NAMALWA (cell line): ENCODE results near the gene BRIX1.
"Not testable (repeated sequence)": the region's sequence is repeated elsewhere in the genome, so short reads cannot be mapped to it uniquely, and the experiment has no call there.

Experiments
- DNase-seq: peaks from one replicate; pipeline ENCODE4 v3.0.0-alpha.2; 2015; ENCODE audit warnings: low spot score

Gene BRIX1

DNA sequence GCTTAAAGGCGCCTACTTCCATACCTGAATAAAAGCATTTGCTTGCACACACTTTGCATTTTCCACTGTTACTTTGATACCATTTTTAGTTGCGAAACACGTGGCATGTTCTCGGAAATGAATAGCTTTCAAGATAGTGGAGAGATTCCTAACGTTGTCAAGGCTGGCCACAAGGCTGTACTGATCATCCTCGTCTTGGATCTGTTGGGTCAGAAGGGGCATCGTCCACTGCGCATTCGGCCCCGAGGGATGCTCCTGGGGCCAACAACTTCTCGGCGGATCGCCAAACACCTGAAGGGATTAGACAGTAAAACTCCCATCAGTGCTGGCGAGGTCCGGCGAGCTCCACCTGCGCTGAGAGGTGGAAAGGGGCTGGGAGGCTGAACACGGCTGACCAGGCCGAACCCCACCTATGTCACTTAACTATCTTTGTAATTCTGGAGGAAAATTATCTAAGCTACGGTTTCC, 806 bp upstream of the BRIX1 start:
- DNase-seq: peak; percentile 59

DNA sequence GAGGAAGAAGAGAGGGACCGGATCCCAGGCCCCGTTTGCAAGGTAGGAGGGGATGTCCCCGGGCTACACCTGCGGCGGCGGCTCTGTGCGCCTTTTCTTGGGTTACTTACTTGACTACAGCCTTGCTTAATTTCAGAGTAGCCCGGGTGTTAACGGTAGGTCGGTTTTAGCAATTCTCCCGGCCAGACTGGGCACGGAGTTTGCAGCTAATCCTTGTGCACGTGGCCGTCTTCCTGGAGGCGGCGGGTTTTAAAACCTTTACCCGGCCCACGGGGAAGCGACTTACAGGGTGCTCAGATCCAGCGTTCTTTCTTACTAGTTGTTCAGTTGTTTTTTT, 313 bp downstream of the BRIX1 start:
- DNase-seq: no peak

DNA sequence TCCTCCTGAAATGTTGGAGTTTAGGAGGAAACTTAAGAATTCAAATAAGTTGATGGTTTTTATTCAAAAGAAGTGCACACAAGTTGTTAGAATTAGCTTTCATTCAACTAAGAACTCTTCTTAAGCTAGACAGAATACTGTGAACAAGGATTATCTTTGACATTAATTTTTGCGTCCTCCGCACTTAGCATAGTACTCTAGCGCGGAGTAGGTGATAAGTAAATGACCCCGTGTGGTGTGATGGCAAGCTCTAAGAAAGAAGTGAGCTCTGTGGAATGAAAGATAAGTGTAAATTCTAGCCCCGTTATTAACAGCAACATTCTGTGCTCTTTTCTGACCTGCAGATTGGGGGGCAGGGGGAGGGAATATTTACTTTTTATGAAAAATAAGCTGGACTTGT, 1.0 kb downstream of the BRIX1 start:
- peak; percentile 30 for DNase-seq

DNA sequence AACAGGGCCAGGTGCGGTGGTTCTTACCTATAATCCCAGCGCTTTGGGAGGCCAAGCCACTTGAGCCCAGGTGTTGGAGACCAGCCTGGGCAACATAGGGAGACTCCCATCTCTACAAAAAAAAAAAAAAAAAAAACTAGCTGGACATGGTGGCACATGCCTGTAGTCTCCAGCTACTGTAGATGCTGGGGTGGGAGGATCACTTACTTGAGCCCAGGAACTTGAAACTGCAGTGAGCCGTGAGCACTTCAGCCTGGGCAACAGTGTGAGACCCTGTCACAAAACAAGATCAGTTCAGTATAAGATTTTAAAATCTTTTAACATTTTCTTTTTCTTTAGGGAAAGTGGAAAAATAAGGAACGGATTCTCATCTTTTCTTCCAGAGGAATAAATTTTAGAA, 2.5 kb downstream of the BRIX1 start:
- DNase-seq: no peak

DNA sequence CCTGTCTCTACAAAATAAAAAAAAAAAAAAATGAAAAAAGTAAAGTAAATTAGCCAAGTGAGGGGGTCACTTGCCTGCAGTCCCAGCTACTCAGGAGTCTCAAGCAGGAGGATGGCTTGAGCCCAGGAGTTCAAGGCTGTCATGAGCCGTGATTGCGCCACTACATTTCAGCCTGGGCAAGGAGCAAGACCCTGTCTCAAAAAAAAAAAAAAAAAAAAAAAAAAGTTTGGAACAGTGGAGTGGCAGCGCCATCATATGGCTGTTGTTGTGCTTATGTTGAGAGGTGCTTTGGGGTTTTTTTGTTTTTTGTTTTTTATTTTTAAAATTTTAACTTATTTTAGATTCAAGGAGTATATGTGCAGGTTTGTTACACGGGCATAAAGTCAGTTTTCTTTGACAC, 3.6 kb downstream of the BRIX1 start:
- DNase-seq: peak; percentile 31

DNA sequence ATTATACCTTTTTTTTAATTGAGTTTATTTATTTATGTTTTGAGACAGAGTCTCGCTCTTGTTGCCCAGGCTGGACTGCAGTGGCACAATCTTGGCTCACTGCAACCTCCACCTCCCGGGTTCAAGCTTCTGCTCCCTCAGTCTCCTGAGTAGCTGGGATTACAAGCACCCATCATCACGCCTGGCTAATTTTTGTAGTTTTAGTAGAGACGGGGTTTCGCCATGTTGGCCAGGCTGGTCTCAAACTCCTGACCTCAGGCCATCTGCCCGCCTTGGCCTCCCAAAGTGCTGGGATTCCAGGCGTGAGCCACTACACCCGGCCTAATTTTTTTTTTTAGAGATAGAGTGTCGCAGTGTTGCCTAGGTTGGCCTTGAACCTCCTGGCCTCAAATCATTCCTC, 7.7 kb downstream of the BRIX1 start:
- not testable (repeated sequence) for DNase-seq

DNA sequence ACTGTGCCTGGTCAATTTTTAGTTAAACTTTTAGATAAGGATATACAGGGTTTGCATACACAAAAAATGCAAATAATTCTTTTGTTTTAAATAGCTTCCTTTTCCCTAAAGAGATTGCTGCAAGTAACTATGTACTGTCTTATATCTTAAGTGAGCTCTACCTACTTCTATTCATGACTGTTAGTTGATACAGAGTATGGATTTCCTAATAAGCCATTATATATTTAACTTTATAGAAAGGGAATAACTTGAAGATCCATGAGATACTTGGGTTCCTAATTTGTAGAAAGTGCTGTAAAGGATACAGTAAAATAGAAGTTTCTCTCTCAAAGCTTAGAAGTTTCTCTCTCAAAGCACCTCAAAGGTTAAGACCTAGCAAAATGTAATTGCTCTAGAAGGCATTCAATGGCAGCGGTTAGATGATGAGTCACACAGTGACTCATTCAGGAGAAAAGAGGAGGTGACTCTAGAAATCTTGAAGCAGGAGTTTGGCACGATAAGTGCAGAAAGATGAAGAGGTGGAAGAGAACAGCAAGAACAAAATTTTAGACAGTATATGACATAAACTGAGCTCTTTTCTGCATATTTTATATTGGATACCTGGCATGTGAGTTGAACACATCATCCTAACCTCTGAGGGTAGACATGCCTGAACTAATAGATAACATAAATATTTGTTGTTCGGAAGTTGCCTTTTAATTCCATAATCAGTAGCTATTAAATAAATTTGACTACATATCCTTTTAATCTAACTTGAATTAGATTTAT, 8.4 kb downstream of the BRIX1 start:
- DNase-seq: no peak

DNA sequence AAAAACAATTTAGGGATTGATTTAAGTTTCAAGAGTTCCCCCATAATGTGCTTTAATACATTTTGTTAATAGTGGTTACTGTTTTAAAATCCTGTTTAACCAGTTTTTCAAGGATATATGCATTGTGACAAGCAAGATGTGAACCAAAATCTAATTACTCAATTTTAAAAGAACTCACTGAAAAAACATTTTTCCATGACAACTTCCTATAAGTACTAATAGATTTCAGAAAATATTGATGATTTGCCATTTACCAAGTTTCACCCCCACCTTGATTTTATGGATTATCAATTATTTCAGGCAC, 8.9 kb downstream of the BRIX1 start:
- DNase-seq: no peak

DNA sequence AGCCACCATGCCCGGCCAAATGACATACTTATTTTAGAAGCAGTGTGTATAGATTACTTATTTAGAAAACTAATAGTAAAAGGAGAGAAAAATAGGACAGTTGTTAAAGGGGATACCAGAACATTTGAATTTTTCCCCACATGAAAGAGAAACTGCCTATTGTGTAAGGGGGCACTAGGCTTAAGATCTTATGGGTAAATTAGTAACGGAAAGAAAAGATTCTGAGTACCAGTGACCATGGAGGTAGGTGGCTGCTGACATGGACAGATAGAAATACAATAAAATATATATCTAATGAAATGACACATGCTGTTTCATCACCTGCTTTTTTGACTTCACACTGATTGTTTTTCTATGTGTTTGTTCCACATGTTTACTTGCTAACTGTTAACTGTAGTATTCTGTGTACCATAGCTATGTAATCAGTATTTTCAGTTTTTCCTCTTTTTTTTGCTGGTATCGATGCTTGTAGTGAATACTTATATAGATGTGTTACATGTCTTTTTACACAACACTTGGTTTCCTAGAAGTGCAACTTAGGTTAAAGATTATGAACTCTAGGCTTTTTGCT, 10.9 kb downstream of the BRIX1 start:
- no peak for DNase-seq

DNA sequence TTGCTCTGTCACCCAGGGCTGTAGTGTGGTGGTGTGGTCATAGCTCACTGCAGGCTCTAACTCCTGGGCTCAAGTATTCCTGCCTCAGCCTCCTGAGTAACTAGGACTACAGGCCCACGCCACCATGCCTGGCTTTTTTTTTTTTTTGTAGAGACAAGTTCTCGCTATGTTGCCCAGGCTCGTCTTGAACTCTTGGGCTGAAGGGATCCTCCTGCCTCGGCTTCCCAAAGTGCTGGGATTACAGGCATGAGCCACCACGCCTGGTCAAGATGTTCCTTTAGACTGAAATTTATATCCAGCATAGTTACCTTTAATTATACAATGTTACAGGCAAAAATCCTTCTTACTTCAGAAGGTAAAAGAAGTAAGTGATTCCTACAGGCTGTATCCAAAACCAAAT, 12.3 kb downstream of the BRIX1 start:
- no peak for DNase-seq

DNA sequence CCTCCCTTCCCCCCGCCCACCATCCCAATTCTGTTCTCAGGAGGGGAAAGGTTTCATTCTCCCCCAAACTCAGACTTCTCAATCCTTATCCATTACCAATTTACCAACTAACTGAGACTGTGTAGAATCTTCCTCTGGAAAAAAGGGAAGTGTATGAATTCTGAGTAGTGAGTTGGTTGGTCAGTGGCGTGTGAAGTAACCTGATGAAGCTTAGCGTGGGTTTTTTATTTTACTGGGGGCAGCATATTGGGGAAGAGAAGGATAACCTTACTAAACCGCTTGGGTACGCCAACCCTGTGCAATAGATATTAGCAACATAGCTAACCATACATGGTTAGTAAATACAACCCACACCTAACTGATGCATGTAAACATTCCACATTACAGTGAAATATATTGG, 12.8 kb downstream of the BRIX1 start:
- peak; percentile 41 for DNase-seq

DNA sequence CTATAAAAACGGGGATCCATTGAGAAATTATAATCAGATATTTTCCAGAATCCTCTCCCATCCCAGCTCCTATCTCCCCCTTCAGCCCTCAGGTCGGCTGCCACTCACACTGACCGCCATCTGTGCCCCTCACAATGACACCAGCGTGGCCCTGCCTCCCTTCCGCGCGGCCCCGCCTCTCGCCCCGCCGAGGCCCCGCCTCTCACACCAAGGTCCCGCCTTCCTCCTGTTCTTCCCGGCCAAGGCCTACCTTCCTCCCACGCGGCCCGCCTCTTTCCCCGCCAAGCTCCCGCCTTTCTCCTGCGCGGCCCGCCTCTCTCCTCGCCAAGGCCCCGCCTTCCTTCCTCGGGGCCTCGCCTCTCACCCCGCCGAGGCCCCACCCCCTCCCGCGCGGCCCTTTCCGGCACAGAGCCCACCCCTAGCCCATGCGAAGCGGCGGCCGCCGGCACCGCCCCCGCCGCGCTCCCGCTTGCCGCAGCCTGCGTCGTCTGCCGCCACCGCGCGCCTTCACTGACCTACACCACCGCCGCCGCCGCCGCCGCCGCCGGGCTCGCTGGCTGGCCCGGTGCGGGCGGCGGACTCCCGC, 13.7 kb downstream of the BRIX1 start, which contains the start of gene DNAJC21:
DNAJC21 (plus strand) TSS at position 426 of the 586 bp plus-strand sequence. CDS start 261 bp downstream, outside the sequence.
- DNase-seq: peak; percentile 97

DNA sequence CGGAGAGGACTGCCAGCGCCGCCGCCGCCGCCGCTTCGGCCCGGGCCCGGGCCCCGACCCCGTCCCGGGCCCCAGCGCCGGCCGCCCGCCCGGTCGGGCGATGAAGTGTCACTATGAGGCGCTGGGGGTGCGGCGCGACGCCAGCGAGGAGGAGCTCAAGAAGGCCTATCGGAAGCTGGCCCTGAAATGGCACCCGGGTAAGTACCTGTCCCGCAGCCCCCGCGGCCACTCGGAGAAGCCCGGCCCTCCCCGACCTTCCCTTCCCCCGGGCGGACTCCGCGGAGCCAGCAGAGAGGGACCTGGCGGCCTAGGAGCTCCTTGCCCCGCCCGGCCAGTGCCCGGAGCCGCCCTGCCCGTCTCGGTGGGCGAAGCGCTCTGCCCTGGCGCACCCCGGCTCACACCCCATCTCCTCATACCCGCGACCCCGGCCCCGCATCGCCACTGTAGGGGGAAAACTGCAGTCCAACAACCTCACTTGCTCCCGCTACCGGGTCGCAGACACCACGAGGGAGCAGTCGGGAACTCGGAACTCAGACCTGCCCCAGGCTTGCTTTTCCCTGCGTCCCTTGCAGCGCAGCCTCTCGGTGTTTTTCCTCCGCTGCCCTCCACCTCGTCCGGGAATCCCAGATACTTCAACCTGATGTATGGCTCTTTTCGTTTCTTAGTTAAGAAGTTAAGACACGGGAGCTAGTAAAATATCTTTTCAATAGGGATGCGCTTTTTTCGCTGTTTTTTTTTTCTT, 14.4 kb downstream of the BRIX1 start:
- DNase-seq: peak; percentile 85

DNA sequence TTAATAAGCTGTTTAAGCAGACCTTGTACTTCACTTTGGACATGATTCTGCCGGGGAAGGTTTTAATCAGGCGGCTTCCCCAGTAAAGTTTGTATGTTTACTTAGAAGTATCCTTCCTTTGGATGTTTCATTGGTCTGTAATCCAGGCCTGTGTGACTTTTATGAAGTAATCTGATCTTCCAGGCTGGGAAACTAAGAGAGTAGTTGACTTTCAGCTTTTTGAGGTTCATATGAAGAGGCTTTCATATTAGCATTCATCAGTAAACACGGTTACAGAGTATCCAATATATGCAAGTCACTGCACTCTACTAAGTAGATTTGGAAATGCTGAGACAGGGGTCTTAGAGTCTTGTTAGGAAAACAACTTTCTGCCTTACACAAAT, 14.9 kb downstream of the BRIX1 start:
- no peak for DNase-seq

DNA sequence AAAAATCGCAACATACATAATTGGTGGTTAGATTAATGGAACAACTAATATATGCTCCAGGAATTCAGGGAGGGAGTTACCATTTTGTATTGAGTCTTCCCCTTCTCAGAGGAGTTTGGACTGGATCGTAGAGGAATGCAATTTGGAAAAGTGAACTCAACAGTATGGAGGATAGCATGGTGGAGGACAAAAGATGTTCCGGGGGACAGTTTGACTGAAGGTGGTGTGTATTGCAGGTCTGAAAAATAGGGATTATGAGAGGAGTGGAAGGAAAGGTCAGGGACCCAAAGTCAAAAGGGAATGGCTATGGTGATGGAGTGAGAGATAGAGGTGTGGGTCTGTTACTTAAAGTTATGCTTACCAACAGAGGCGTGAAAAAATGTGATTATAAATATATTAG, 15.4 kb downstream of the BRIX1 start:
- no peak for DNase-seq

DNA sequence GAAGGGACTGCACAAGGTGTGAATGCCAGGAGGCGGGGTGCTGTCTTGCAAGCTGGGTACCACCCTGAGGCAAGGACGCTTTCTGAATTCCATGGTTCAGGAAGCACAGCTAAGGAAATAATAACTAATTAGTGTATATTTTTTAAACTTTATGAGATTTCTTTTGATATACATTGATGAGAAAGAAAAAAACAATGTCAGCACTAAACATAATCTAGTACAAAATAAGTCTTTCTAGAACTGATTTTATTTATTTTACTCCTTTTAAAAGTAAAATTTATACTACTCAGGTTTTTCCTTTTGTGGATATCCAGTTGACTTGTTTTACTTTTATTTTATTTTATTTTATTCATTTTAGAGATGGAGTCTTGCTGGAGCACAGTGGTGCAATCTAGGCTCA, 17.4 kb downstream of the BRIX1 start:
- DNase-seq: no peak

DNA sequence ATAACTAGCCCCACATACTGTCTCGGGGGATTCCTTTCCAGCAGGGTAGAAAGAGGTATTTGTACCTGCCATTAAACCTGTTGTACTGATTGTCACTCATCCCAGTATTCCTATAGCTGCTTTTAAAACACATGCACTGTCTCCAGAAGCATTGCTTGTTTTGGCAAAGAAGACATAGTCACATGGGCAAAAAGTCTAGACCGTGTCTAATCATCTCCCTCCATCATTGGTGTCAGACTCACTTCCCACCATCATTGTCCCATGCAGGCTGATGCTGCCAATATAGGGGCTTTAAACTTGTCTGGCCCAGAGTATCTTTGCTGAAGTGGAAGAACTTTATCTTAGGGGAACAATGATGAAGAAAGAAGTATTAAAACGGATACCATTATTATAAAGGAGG, 26.4 kb downstream of the BRIX1 start:
- no peak for DNase-seq

DNA sequence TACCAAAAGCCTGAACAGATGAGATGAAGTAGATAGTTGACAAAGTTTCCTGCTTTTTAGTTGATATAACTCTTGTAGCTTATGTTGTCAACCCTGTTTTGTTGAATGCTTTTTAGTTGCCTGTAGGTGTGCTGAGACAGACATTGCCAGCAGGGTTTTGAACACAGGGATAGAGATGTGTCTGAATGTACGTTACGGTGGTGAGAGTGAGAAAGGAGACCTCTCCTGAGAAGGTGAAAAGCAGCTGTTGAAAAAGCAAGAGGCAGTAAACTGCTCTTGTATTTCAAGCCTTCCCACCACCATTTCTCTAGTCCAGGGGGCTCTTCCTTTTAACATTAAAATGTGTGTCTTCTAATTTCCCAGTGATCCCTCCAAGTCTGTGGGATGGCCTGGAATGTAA, 28.5 kb downstream of the BRIX1 start:
- DNase-seq: no peak

DNA sequence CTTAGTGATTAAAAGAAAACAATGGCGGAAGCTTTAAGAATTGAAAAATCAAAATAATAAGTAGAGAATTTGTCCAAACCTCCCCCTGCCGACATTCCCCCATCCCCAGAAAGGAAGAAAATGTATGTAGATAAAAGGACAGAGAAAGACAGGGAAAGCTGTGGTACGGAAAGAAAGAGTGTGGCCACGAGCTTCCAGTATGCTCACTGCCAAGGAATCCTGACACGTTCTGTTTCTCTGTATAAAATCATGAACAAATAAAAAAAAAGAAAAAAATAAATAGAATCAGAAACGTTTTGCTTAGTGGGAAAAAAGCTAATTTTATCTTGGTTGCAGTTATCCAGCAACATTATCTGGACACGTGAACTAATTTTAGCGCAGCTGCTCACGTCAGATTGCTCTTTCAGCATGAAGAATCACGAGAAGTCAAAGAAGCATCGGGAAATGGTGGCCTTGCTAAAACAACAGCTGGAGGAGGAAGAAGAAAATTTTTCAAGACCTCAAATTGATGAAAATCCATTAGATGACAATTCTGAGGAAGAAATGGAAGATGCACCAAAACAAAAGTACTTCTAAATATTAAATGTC, 29.0 kb downstream of the BRIX1 start:
- no peak for DNase-seq

DNA sequence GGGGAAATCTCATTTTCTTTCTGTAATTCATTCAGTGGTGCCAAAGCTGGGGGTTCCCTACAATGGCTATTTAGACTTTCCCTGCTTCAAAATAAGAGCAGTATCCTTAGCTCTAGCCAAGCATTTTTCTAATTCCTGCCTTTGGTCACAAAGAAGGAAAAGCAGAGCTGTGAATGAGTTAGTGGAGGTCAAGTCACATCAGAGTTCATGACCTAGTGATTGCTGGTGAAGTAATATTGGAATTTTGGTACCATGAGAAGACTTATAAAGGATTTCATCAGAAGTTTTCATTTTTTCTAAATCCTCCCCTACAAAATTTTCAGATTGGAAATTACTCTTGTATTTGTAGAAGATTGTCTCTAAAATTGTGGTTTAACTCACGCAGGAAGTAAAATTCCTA, 41.8 kb downstream of the BRIX1 start:
- no peak for DNase-seq

DNA sequence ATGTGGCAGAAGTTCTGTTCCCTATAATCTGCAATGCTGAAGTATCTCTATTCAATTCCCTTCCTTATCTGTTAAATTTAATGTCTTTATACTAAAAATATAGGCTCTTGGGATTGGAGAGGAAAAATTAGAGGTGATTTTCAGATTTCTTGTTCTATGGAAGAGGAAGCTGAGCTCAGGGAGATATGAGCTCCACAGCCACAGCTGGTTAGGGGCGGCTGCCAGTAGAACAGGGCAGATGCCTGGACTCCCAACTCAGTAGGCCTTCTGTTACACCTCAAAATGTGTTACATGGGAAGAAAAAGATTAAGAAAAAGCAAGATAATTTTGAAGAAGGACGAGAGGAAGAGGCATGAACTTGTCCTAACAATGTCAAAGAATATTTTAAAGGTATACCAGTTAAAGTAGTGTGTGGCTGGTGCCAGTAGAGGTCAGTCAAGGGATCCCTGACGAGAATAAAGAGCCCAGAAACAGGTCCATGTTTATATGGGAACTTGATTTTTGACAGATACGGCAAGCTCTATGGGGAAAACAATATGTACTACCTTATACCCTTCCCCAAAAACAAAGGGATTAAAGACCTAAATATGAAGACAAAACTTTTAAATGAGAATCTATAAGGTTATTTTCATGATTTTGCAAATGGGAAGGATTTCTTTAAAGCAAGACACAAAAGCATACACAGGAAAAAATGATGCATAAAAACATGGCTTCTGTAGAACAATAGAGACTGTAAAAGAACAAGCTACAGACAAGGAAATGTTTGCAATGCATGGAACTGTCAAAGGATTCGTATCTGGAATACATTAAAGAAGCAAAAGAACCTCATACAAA, 42.6 kb downstream of the BRIX1 start:
- DNase-seq: peak; percentile 49

DNA sequence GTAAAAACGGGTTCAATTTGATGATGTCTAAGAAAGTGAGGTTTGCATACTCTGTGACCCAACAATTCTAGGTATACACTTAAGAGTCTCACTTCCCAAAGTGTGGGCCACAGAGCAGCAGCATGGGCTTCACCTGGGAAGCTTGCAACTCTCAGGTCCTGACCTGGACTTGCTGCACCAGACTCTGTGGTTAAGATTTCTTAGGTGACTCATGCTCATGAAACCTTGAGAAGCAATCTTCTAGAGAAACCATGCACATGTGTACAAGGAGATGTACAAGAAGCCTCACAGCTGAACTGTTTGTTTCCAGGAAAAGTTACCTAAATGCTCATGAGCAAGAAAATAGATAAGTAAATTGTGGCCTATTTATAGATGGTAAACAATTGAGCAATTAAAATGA, 43.8 kb downstream of the BRIX1 start:
- DNase-seq: no peak
